UCSD-AML1 (cell line): Measurements from ENCODE around the gene XDH.

Experiments
- DNase-seq: peaks from one replicate; lab custom pipeline; 2025; ENCODE audit not compliant: unreplicated experiment; lab: John Stamatoyannopoulos, UW

The XDH gene

DNA sequence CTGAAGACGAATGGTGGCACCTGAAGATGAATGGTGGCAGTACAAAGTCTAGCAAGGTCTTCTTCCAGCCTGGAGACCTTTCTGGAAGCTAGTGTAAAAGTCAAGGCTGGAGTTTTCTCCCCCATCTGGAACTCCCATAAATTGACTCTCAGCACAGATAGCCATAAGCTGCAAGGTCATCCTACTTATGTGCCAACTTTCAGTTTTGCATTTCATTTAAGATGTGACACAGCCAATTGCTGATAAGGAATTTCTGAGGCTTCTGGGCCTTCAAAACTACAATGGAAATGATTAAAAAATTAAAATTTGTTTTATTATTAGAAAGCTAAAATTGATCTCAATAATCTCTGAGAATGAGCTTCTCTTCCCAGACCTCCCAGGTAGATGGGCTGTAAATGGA lies 10.2 kb downstream of the XDH start:
- no peak for DNase-seq

DNA sequence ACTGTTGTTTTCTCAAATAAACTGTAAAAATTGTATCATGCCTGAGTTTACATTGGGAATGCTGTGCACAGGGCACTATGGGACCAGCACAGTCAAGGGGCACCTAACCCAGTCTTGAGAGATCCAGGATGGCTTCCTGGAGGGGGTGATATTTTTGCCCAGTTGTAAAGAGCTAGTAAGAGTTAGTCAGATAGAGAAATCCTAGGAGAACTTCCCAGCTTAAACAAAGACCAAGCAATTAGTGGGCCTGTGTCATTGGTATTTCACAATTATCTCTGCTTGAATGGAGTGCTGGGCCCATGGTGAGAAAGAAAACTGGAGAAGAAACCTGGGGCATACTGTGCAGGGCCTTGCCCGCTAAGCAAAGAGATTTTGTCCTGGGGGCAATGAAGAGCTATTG lies 12.2 kb downstream of the XDH start:
- DNase-seq: no peak

DNA sequence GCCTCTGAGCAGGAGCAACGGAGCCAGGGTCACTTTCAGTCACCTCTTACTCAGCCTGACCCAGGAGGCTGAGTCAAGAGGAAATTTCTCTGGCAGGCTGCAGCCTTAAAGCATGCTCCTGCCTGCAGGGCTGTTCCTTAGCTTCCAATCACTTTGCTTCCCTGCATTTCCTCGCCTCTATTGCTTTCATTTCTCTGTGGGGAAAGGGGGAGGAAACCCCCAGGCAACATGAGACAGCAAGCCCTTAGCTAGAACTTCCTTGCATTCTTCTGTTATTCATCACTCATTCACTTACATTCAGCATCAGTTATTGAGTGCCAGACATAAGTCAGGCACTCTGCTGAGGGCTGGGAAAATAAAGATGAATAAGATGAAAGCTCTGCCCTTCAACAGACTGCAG lies 13.0 kb downstream of the XDH start:
- no peak for DNase-seq

DNA sequence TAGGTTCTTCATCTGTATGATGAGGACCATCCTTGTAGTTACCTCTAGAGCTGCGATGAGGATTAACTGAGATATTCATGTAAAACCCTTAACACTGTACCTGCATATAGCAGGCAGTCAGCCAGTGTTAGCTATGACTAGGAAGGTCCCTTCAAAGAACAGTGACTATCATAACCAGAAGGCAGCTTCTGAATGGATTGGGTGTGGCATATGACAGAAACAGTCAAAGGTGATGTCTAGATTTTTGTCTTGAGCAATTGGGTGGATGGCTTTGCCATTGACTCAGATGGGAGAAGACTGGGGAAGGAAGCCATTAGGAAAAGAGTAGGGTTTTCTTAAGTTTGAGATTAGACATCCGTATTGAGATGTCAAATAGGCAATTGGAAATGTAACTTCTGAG lies 15.7 kb downstream of the XDH start:
- no peak for DNase-seq

DNA sequence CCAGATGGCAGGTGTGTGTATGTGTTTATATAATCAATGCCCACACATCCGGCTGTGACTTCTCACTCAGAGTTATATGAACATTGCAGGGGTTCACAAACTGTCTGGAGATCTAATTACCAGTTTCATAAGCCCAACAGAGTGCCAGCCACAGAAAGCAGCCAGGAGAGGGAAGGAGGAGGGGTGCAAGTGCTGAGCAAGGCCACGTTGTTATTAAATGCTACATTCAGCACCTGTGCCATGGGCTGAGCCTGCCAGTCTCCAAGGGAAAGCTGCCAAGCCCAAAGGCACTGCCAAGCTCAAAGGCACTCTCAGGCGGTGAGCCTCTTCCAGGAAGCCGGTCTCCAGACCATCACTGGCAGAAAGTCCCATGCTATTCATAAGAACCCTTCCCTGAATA lies 17.4 kb downstream of the XDH start:
- DNase-seq: no peak

DNA sequence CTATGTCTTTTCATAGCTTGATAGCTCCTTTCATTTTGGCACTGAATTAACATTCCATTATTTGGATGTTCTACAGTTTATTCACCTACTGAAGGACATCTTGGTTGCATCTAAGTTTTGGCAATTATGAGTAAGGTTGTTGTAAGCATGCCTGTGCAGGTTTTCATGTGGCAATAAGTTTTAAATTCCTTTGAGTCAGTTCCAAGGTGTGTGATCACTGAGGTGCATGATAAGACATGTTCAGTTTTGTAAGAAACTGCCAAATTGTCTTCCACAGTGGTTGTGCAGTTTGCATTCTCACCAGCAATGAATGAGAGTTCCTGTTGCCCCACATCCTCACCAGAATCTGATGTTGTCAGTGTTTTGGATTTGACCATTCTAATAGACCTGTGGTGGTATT lies 24.2 kb downstream of the XDH start:
- DNase-seq: no peak

DNA sequence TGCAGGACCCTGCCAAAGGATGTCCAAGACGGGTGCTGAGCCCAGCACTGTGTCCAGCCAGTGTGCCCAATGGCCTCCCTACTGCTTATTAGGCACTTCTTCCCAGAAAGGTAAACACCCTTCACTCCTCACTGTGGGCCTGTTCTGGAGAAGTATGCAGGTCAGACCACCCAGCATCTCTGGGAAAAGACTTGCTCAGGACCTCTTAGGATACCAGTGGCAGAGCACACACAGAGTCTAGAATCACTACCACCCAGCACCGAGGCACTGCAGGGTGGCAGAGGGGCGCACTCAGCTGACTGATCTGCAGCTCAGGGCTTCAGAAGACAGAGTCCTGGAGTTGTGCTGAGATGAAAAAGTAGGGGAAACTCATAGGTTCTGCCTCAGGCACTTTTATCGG lies 25.8 kb downstream of the XDH start:
- no peak for DNase-seq

DNA sequence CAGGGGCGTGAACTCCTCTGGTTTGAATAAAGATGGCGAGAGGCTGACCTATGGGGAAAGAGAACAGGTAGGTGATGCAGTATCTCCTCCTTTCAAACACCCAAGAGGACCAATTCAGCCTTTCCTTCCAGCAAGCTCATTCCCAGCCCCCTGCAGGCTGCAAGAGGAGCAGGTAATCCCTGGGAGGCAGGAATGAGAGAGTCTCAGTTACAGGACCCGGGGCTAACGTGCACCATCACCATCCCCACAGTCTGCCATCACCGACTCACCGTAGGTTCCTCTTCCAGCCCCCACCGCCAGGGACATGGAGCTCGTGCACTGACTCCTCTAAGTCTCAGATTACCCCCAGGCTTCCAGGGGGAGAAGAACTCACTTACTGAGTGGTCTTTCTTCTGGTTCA lies 26.7 kb downstream of the XDH start:
- no peak for DNase-seq

DNA sequence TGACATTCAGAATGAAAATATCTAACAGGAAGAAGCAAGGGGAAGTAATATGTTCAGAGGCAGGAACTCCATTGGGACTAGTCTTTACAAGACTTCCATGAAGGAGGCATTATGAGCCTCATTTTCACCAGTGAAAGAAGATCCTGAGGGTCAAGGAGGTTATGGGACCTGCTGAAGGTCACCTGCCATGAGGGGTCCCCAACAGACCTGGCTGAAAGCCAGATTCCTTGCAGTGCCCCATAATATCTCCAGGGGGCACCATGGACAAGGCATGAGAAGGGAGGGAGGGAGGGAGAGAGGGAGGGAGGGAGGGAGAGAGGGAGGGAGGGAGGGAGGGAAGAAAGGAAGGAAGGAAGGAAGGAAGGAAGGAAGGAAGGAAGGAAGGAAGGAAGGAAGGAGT lies 27.9 kb downstream of the XDH start:
- DNase-seq: no peak

DNA sequence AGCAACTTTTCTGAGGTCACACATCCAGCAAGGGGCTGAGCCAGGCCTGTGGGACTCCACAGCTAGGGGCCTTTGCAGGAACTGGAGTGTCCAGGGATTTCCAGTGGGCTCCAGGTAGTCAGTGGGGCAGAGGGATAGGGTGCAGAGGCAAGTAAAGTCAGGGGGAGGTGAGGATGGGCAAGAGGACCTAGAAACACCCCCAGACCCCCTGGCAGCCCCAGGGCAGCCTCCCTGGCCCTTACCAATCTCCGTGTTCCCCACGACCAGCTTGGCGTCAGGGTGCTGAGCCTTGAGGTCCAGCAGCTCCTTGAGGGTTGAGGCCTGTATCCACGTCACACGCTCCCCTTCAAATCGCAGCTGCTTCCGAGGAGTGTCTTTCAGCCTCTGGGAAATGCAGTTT lies 28.4 kb downstream of the XDH start:
- DNase-seq: no peak

DNA sequence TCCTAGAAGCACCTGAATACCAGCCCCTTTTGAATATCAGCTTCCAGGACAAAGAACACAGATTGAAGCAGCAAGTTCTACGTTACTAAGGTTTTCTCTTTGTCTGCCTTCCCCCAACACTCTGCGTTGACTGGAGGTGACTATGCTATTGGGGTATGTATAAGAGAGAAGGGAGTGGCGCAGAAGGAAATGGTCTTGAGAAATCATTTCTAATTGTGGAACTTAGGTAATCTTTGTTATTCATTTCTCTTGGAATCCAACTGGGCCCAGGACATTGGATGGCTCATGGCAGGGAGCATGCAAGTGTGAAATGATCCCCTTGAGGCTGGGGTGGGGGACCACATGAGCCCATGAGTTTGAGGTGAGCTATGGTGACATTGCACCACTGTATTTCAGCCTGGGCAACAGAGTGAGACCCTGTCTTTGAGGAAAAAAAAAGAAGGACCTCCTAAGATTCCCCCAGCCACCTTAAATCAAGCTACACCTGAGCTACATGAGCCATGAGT lies 29.7 kb downstream of the XDH start:
- no peak for DNase-seq

DNA sequence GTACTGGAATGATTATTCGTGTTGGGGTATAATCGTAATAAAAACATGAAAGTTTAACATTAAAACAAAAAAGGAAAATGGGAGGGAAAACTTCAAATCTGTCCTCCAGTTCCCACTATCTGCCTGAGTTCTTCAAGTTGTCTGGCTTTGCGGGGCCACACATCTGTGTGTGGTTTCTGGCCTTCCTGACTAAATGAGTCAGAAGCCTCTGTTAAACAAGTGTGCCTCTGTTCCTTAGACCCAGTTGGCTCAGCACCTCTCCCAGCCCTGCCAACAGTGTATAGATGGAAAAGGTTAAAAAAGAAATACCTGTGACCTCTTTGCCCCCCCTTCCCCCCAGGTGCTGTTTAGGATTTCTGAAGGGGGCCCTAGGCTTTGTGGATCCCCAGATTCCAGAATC lies 30.2 kb downstream of the XDH start:
- DNase-seq: no peak

DNA sequence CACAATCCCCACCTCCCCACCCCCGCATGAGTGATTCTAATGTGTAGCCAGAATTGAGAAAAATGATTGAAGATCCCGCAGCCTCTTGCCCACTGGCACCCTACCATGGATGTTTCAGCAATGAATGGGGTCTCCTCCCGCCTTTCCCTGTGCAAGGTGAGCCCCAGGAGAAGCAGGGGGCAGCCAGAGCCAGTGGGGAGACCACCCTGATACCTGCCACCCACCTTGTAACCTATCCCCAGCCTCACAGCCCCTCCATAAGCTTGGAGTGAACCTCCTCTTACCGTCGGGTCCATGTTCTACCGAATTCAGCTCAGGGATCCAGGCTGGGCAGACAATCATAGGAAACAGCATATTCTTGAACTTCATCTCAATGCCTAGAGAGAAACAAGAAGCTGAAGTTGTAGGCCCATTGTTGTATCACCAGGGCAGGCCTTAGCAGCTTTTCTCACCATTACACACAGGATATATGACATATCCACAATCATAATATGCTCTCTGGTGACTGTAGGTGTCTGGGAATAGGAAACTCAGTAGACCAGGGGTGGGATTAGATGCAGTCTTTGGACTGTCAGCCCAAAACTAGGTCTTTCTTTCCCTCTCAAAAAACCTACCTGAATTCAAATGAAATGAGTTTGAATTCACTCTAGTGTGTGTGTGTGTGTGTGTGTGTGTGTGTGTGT lies 30.9 kb downstream of the XDH start:
- no peak for DNase-seq

DNA sequence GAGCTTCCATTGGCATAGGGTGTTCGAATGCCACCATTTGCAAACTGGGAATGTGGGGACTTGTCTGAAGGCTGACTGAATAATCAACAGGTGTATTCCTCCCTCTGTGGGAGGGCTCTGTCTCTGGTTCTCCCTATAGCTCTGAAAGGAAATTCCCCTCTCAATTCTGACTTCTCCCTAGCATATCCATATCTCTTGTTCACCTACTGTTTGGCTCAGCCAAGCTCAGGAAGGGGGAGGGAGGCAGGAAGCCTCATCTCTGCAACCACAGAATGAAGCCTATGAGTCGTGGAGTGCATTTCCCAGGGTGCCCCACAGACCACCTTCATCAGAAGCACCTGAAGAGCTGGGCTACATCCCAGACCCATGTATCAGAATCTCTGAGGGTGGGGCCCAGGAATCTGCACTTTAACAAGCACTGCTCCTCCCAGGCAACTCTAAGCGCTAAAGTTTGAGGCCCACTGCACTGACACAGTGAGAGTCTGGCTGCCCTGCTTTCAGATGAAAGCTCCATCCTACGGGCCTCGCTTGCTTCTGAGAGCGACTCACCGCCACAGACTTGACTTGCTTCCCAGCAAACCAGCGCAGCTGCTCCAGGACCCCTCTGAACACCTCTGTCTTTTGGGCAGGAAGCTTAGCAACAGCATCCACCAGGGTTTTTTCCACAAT lies 32.0 kb downstream of the XDH start:
- no peak for DNase-seq

DNA sequence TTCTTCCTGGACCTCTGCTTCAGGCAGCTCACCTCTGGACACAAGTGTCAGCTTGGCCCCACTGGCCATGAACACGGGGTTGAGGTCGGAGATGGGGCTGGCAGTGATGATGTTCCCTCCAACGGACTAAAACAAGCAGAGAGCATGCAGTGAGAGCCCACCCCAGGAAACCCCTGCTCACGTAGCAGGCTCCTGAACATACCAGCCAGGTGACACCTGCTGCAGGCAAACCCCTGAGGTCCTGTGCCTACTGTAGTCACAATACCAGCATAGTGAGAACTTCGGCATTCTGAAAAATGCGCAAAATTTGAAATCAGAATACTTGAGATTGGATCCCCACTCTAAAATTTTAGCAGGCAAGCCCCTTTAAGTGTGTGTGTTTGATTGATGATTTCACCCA lies 32.9 kb downstream of the XDH start:
- no peak for DNase-seq

DNA sequence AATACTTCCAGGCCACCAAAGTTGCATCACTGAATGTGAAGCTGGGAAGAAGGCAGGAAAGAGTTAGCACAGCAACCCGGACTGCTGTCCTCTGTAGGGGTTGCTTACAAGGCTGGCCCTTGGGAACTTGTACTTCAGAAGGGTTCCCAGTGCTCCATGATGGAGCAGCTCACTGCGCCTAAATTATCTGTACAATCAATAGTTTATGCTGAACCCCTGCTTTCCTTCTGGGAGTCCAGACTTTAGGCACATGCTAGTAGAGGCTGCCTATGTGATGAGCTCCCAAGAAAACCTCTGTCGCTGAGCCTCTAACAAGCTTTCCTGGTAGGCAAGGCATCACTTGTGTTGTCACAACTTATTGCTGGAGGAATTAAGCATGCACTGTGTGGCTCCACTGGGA lies 34.3 kb downstream of the XDH start:
- DNase-seq: no peak

DNA sequence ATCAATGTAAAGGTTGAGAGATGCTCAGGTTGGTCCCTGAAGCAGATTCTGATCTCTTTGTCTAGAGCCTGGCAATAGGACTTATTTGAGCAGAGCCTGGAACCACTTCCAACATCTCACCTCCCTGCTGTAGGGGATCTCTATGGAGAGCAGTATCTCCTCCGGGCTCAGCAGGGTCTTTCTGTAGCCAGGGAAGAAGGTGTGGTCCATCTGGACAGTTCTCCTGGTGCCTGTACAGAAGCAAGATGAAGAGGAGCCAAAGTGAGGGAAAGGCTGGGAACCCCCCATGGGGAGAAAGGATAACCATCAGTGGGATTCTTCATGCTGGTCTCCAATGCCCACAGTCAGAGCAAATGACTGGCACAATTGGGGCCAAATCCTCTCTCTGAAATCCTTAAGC lies 34.8 kb downstream of the XDH start:
- no peak for DNase-seq

DNA sequence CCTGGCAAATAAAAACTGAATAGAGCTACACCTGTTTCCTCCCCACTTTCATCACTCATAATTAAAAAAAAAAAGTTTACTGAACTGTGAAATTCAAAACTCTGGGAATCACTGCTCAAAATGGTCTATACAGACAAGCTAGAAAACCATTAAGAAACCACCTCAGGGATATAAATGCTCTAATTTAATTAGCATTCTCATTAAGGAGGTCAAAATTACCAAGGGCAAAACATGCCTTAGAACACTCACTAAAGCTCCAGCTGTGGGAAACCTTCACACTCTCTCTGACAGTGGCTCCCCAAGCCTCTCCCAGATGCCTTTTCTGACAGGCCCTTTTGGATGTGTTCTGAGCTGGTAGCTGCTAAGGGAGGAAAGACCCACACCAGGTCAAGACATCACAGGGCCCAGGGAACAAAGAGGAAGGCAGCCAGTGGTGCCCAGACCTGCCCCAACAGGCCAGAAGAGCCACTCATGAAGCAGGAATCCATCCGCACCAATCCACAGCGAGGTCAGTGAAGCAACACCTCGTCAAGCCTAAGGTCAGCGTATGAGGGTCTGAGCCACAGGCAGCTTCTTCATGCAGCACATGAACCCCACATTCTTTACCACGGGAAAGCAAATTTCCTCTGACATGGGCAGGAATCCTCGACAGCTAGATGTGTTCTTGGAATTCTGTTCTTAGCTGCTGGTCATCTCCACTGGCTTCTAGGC lies 35.6 kb downstream of the XDH start:
- DNase-seq: no peak

DNA sequence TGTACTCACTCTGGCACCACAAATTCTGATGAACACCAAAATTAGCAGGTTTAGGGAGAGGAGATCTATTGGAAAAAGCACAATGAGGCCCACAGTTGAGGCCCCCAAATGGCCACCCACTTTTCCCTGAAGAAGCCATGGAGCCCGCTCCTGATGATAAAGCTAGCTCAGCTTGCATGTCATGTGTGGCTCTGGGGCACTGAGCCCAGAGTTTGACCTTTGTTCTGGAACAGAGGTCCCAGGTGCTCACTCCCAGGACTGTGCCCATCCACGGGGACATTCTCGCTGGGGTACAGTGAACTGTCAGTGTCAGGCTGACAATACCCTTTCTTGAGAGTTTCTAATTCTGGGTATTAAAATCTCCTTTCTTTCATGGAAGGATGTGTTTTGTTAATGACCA lies 36.2 kb downstream of the XDH start:
- DNase-seq: no peak

DNA sequence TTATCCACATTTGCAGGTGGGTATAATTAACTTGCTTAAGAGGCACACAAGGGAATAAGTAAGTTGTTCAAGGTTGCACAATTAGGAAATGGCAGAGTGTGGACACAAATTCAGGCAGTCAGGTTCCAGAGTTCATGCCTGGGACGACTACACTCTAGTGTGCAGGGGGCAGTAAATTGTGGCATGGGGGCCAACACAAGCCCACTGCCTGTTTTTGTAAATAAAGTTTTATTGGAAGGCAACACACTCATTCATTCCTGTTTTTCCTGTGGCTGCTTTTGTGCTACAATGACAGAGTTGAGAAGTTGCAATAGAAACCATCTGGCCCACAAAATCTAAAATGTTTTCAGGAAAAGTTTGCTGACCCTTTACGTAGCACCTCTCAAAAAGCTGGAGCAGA lies 41.4 kb downstream of the XDH start:
- no peak for DNase-seq

DNA sequence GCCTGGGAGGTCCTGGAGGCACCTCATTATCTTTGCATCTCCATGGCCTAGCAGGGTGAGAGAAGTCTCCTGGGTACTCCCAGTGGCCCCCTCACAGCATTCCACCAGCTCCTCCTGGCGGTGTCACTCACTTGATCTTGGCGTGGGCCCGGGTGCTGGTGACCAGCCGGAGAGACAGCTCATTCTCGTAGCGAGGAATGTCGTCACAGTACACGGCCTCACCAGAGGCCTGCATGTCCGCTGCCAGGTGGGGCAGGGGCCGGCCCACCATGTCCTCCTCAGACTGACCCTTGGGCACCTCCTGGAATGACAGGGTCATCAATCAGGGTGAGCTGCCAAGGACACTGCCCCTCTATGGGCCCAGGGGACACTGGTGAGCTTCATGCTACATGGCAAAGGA lies 42.4 kb downstream of the XDH start:
- DNase-seq: no peak

DNA sequence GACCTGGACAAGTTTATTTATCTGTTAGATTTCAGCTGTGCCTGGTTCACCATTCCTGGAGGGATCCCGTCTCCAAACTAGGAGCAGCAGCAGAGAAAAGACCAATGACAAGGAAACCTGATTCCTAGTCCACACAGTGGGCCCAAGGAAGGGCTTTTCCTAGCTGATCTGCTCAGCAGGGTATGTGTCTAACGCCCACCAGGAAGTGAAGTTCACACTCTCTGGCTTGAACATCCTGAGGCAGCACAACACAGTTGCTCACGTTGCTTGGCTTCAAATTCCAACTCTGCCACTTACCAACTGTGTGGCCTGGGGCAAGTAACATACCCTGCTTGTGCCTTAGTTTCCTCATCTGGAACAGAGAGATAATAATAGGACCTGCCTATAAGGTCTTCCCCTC lies 42.9 kb downstream of the XDH start:
- DNase-seq: no peak
